Transverse colon (tissue), 4 donors: ENCODE data around the gene GLTPD2.

Source experiments
- CTCF ChIP-seq, 5 experiments: fragments of 200-600 bp in 3 of 5; fragments of 450-650 bp in 2 of 5; sonication (generic) in 3 of 5; IDR thresholded peaks; 1 replicate in 2 of 5; 2 replicates in 3 of 5; pipeline ENCODE4 v1.5.1; 2016 to 2017; ENCODE audit warnings: antibody characterized with exemption in 5 of 5, inconsistent platforms in 3 of 5, mild to moderate bottlenecking in 2 of 5, moderate library complexity in 1 of 5
- EP300 ChIP-seq: sonication (generic); formaldehyde crosslinking; IDR thresholded peaks from one replicate; pipeline ENCODE4 v1.6.1; 2017; ENCODE audit warnings: antibody characterized with exemption, low read depth
- POLR2AphosphoS5 ChIP-seq, 3 donors: sonication (generic); formaldehyde crosslinking; IDR thresholded peaks; one replicate each; pipeline ENCODE4 v1.6.1; 2016; ENCODE audit warnings: antibody characterized with exemption in 3 of 3

- TF ChIP-seq CTCF (IDR thresholded peaks at IDR 0.05): no peak
- no peak for TF ChIP-seq EP300
- TF ChIP-seq POLR2AphosphoS5 (IDR thresholded peaks at IDR 0.05): no peak
These were observed 17.7 kb downstream of the GLTPD2 start for GRCh38 chr17:4806456-4806776.
